IMR-90 (cell line): ENCODE data around the gene CD180. TPM values are rescaled to one million over a fixed set of nuclear protein-coding genes. Genes with fewer than 3 reads are reported as not detected.

Experiments used
- ATAC-seq: fragments of 200-7000 bp; cut with Tn5 transposase; 2 replicates; pipeline ENCODE4 v1.9.1; 2020; ENCODE audit warnings: low read depth, mild to moderate bottlenecking, moderate library complexity
- BruUV-seq: library from RNA; stranded (reverse); fragments of 400-500 nt; replicated peaks from 2 replicates; lab custom pipeline; 2021; lab: Mats Ljungman, UMichigan
- CTCF ChIA-PET: fragments of 300-600 bp; formaldehyde crosslinking; extraction: SDS; loops from one replicate; lab custom pipeline; 2021; ENCODE audit warnings: antibody characterized with exemption; lab: Yijun Ruan, JAX
- POLR2A ChIA-PET: fragments of 300-600 bp; sonication (Branson Sonifier 250); formaldehyde crosslinking; loops from one replicate; lab custom pipeline; 2022; ENCODE audit warnings: antibody characterized with exemption; ENCODE audit not compliant: unreplicated experiment; lab: Charles Lee
- DNase-seq: peaks from one replicate; pipeline ENCODE4 v3.0.0; 2013
- H2AFZ ChIP-seq: replicated peaks from 2 replicates; pipeline ENCODE3; 2013; ENCODE audit warnings: low read length, mild to moderate bottlenecking; ENCODE audit not compliant: poor library complexity
- H2AK5ac ChIP-seq: 2 replicates; pipeline ENCODE4 v1.6.1; 2013; ENCODE audit warnings: low read depth, low read length, inconsistent platforms
- H2AK9ac ChIP-seq: replicated peaks from 2 replicates; pipeline ENCODE3; 2013; ENCODE audit warnings: mild to moderate bottlenecking, low read depth, low read length, moderate library complexity; ENCODE audit not compliant: poor library complexity
- H2BK120ac ChIP-seq: 2 replicates; pipeline ENCODE4 v1.6.1; 2013; ENCODE audit warnings: low read depth, low read length, inconsistent platforms
- H2BK15ac ChIP-seq: 3 replicates; pipeline ENCODE4 v1.6.1; 2013; ENCODE audit warnings: low read depth, low read length, inconsistent platforms
- H2BK20ac ChIP-seq: 2 replicates; pipeline ENCODE4 v1.6.1; 2013; ENCODE audit warnings: low read depth, mild to moderate bottlenecking, inconsistent platforms, low read length, moderate library complexity
- H2BK5ac ChIP-seq: 2 replicates; pipeline ENCODE4 v1.6.1; 2013; ENCODE audit warnings: mild to moderate bottlenecking, low read depth, low read length, inconsistent platforms; ENCODE audit not compliant: poor library complexity, severe bottlenecking
- H3K14ac ChIP-seq: replicated peaks from 2 replicates; pipeline ENCODE4 v1.6.1; 2013; ENCODE audit warnings: low read depth, low read length, inconsistent platforms
- H3K18ac ChIP-seq: 2 replicates; pipeline ENCODE4 v1.6.1; 2013; ENCODE audit warnings: low read depth, low read length, control low read depth
- H3K23ac ChIP-seq: 2 replicates; pipeline ENCODE4 v1.6.1; 2013; ENCODE audit warnings: low read depth, low read length, inconsistent platforms
- H3K27ac ChIP-seq: 2 replicates; pipeline ENCODE4 v1.5.1; 2013; ENCODE audit warnings: mild to moderate bottlenecking, control low read depth, low read length; ENCODE audit not compliant: insufficient read depth
- H3K27me3 ChIP-seq: 2 replicates; pipeline ENCODE4 v1.6.1; 2013; ENCODE audit warnings: low read length; ENCODE audit not compliant: control insufficient read depth, insufficient read depth
- H3K36me3 ChIP-seq: 2 replicates; pipeline ENCODE4 v1.6.1; 2013; ENCODE audit warnings: low read length, mixed read lengths; ENCODE audit not compliant: control insufficient read depth, insufficient read depth
- H3K4ac ChIP-seq: 2 replicates; pipeline ENCODE4 v1.6.1; 2013; ENCODE audit warnings: low read depth, low read length, inconsistent platforms
- H3K4me1 ChIP-seq: 2 replicates; pipeline ENCODE4 v1.6.1; 2013; ENCODE audit warnings: low read length, mixed read lengths; ENCODE audit not compliant: control insufficient read depth, insufficient read depth
- H3K4me2 ChIP-seq: 2 replicates; pipeline ENCODE4 v1.6.1; 2013; ENCODE audit warnings: low read depth, mild to moderate bottlenecking, control low read depth, low read length, moderate library complexity
- H3K4me3 ChIP-seq: 2 replicates; pipeline ENCODE4 v1.5.1; 2013; ENCODE audit warnings: low read depth, mild to moderate bottlenecking, control low read depth, low read length, moderate library complexity; ENCODE audit not compliant: insufficient read depth
- H3K56ac ChIP-seq: 2 replicates; pipeline ENCODE4 v1.6.1; 2013; ENCODE audit warnings: low read length, inconsistent platforms; ENCODE audit not compliant: insufficient read depth; ENCODE audit errors: extremely low read depth
- H3K79me1 ChIP-seq, 2 experiments: 2 replicates each; pipeline ENCODE4 v1.6.1; 2013; ENCODE audit warnings: low read length in 2 of 2, inconsistent platforms in 1 of 2, low read depth in 1 of 2
- H3K9ac ChIP-seq: 2 replicates; pipeline ENCODE4 v1.6.1; 2013; ENCODE audit warnings: low read depth, low read length, control low read depth
- H3K9me1 ChIP-seq: 2 replicates; pipeline ENCODE4 v1.6.1; 2013; ENCODE audit warnings: low read length, inconsistent platforms; ENCODE audit not compliant: insufficient read depth
- H3K9me3 ChIP-seq: 2 replicates; pipeline ENCODE4 v1.6.1; 2013; ENCODE audit warnings: low read length; ENCODE audit not compliant: control insufficient read depth, insufficient read depth
- H4K20me1 ChIP-seq: 2 replicates; pipeline ENCODE4 v1.6.1; 2013; ENCODE audit warnings: low read length, inconsistent platforms; ENCODE audit not compliant: insufficient read depth
- H4K5ac ChIP-seq: 2 replicates; pipeline ENCODE4 v1.6.1; 2013; ENCODE audit warnings: mild to moderate bottlenecking, low read depth, low read length, control low read depth
- H4K8ac ChIP-seq, 2 experiments: 2 replicates each; pipeline ENCODE4 v1.6.1; 2013; ENCODE audit warnings: low read depth in 2 of 2, low read length in 2 of 2, control low read depth in 1 of 2, inconsistent platforms in 1 of 2
- H4K91ac ChIP-seq: 2 replicates; pipeline ENCODE4 v1.6.1; 2013; ENCODE audit warnings: low read depth, low read length, inconsistent platforms; ENCODE audit not compliant: insufficient read depth
- BHLHE40 ChIP-seq: fragments of 150-350 bp; IDR thresholded peaks from 2 replicates; pipeline ENCODE4 v1.6.1; 2016; ENCODE audit warnings: mild to moderate bottlenecking, low read depth, low read length
- CEBPB ChIP-seq: IDR thresholded peaks from 2 replicates; pipeline ENCODE4 v1.6.1; 2012; ENCODE audit warnings: low read depth, low read length, improper control_type of control experiment
- CHD1 ChIP-seq: IDR thresholded peaks from 2 replicates; pipeline ENCODE4 v1.6.1; 2012; ENCODE audit warnings: low read depth, low read length, improper control_type of control experiment
- FOS ChIP-seq: fragments of 150-350 bp; IDR thresholded peaks from 2 replicates; pipeline ENCODE4 v1.6.1; 2016; ENCODE audit warnings: low read depth, low read length
- MAFK ChIP-seq: IDR thresholded peaks from 2 replicates; pipeline ENCODE4 v1.6.1; 2012; ENCODE audit warnings: low read depth, low read length, improper control_type of control experiment
- MAZ ChIP-seq: IDR thresholded peaks from 2 replicates; pipeline ENCODE4 v1.6.1; 2012; ENCODE audit warnings: low read depth, mild to moderate bottlenecking, low read length, improper control_type of control experiment, moderate library complexity, borderline replicate concordance
- MXI1 ChIP-seq: IDR thresholded peaks from 2 replicates; pipeline ENCODE4 v1.6.1; 2012; ENCODE audit warnings: low read depth, mild to moderate bottlenecking, low read length, moderate library complexity, borderline replicate concordance
- NFE2L2 ChIP-seq: fragments of 150-350 bp; IDR thresholded peaks from 2 replicates; pipeline ENCODE4 v1.6.1; 2016; ENCODE audit warnings: low read depth, mild to moderate bottlenecking, low read length
- POLR2A ChIP-seq: IDR thresholded peaks from 2 replicates; pipeline ENCODE4 v1.6.1; 2012; ENCODE audit warnings: mild to moderate bottlenecking, low read depth, low read length
- RAD21 ChIP-seq: IDR thresholded peaks from 2 replicates; pipeline ENCODE4 v1.6.1; 2012; ENCODE audit warnings: low read length, improper control_type of control experiment
- RCOR1 ChIP-seq: IDR thresholded peaks from 2 replicates; pipeline ENCODE4 v1.6.1; 2012; ENCODE audit warnings: mild to moderate bottlenecking, low read length, improper control_type of control experiment; ENCODE audit not compliant: insufficient replicate concordance
- RFX5 ChIP-seq: IDR thresholded peaks from 2 replicates; pipeline ENCODE4 v1.8.0; 2012; ENCODE audit warnings: low read depth, mild to moderate bottlenecking, low read length, moderate library complexity
- SMC3 ChIP-seq: fragments of 150-350 bp; IDR thresholded peaks from 2 replicates; pipeline ENCODE4 v1.6.1; 2016; ENCODE audit warnings: low read depth, mild to moderate bottlenecking, antibody characterized with exemption, low read length, moderate library complexity
- WGBS, 2 experiments: methylation state at CpG; one replicate each; pipeline versions ENCODE4 v1.1.5 to v1.1.7; 2013; ENCODE audit warnings: missing lambda C conversion rate in 2 of 2; ENCODE audit not compliant: insufficient read length in 1 of 2; ENCODE audit errors: extremely low coverage in 2 of 2; 5-methylcytosine and 5-hydroxymethylcytosine counted together
- dilution Hi-C: fragments of 300-500 bp; cut with HindIII; formaldehyde crosslinking; loops from one replicate; pipeline ENCODE4 v1.14.3; 2018; ENCODE audit warnings: low sequenced_read_pairs; ENCODE audit not compliant: unreplicated experiment
- in situ Hi-C: fragments of 300-500 bp; cut with MboI; formaldehyde crosslinking; loops from 3 replicates; pipeline ENCODE4 v1.14.3; 2019; ENCODE audit warnings: low sequenced_read_pairs, inconsistent platforms, mixed read lengths
- intact Hi-C: fragments of 100-400 bp; cut with micrococcal nuclease; formaldehyde crosslinking; loops from 2 replicates; pipeline ENCODE4 v1.10.0; 2022
- polyA plus RNA-seq, 3 experiments: library from polyadenylated mRNA; depleted of rRNA; stranded (reverse); fragments of >200 nt; gene quantifications; 2 replicates each; pipeline ENCODE4 v1.2.3, GENCODE V29; 2012; ENCODE audit warnings: low replicate concordance in 1 of 3
- total RNA-seq: library from RNA; depleted of rRNA; stranded (reverse); fragments of >200 nt; gene quantifications from 2 replicates; pipeline ENCODE4 v1.2.3, GENCODE V29; 2012
- TF ChIP-seq, protein P1 (sequence below): fragments of 150-350 bp; IDR thresholded peaks from 2 replicates; pipeline ENCODE4 v1.6.1; 2016; ENCODE audit warnings: low read depth, mild to moderate bottlenecking, low read length, moderate library complexity, borderline replicate concordance
- TF ChIP-seq, protein P2 (sequence below): fragments of 150-350 bp; IDR thresholded peaks from 2 replicates; pipeline ENCODE4 v1.6.1; 2017; ENCODE audit warnings: mild to moderate bottlenecking, antibody characterized with exemption, low read length, low read depth
- TF ChIP-seq, protein P3 (sequence below): conservative IDR thresholded peaks from 2 replicates; pipeline ENCODE4 v1.5.1; 2012; ENCODE audit warnings: mild to moderate bottlenecking, low read depth, low read length, improper control_type of control experiment

The CD180 gene
- total and polyA plus RNA-seq, 2 of the 4 experiments (the other 2 are of a cell fraction) = not detected

DNA sequence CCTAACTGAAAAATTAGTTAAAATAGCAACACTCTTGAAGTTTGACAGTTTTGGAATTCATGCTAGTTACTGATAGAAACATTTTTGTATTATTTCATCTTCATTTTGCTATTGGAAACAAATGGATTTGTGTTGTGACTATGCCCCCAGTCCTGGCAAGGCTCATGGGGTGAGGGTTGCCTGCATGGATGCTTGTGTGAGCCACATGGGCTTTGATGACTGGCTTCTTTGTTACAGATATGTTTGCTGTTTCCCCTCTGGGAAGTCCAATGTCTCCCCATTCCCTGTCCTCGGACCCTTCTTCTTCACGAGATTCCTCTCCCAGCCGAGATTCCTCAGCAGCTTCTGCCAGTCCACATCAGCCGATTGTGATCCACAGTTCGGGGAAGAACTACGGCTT, 44.2 kb downstream of the CD180 start:
- no peak overlapping the region for H2AK9ac ChIP-seq
- 82% methylated on average over 3 of the region's 6 CpGs; no CpG with 5 or more reads in 1 of the 2 experiments for WGBS, 2 experiments

More for the DNA sequence above, 44.2 kb downstream of the CD180 start:
- CTCF ChIA-PET = interaction anchor here (1.0 kb wide), 1 partner anchor 165 kb away, joined by 4 read pairs; no protein-coding TSS in a partner anchor
- POLR2A ChIA-PET = no interaction called here
- H3K9me3 ChIP-seq = no peaks in the 10 kb centered on the region
- in situ Hi-C loops = loop anchor here (5.0 kb wide), 1 partner anchor 340 kb away; no protein-coding TSS in a partner anchor
- no peak overlapping the region for H2AFZ ChIP-seq
- no peak overlapping the region for H3K18ac ChIP-seq
- H3K27ac ChIP-seq = no peak overlapping the region
- H4K20me1 ChIP-seq = no peaks in the 10 kb centered on the region
- no peak overlapping the region for H3K23ac ChIP-seq
- H3K27me3 ChIP-seq = no peaks in the 10 kb centered on the region
- no peak overlapping the region for H2BK15ac ChIP-seq
- intact Hi-C loops = loop anchor here (5.0 kb wide), 2 partner anchors 150 to 845 kb away; no protein-coding TSS in a partner anchor
- H3K4me3 ChIP-seq = no peak overlapping the region
- ATAC-seq (no peak), DNase-seq (no peak)
- H4K8ac ChIP-seq = no peak overlapping the region
- H4K5ac ChIP-seq = no peak overlapping the region
- peaks cover 11% of the 10 kb centered on the region for H3K36me3 ChIP-seq
- no peak overlapping the region for H2BK20ac ChIP-seq
- dilution Hi-C loops = no loop called here
- H3K14ac ChIP-seq = no peak overlapping the region
- peaks cover 2% of the 10 kb centered on the region; the same call in 1 of the 2 replicates for H3K4me1 ChIP-seq
- no peak overlapping the region for H3K4ac ChIP-seq
- no TSS peak for BruUV-seq
- no peak overlapping the region for H2BK120ac ChIP-seq
- no peak overlapping the region for H4K91ac ChIP-seq
- peaks cover 3% of the 10 kb centered on the region for H3K9me1 ChIP-seq
- H3K79me1 ChIP-seq = no peaks in the 10 kb centered on the region; a peak in 1 of 4 replicates
- no peak overlapping the region for H3K9ac ChIP-seq
- no peak overlapping the region for H2AK5ac ChIP-seq
- no peak overlapping the region for H2BK5ac ChIP-seq
- H3K56ac ChIP-seq = no peak overlapping the region
- no peak for TF ChIP-seq SMC3
- no peak for TF ChIP-seq MAZ
- TF ChIP-seq MAFK = no peak
- no peak for TF ChIP-seq NFE2L2
- no peak for TF ChIP-seq MXI1
- TF ChIP-seq CHD1 = no peak
- no peak for TF ChIP-seq CEBPB
- TF ChIP-seq, protein P1, sequence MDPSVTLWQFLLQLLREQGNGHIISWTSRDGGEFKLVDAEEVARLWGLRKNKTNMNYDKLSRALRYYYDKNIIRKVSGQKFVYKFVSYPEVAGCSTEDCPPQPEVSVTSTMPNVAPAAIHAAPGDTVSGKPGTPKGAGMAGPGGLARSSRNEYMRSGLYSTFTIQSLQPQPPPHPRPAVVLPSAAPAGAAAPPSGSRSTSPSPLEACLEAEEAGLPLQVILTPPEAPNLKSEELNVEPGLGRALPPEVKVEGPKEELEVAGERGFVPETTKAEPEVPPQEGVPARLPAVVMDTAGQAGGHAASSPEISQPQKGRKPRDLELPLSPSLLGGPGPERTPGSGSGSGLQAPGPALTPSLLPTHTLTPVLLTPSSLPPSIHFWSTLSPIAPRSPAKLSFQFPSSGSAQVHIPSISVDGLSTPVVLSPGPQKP = no peak
- no peak for TF ChIP-seq POLR2A
- TF ChIP-seq, protein P2, sequence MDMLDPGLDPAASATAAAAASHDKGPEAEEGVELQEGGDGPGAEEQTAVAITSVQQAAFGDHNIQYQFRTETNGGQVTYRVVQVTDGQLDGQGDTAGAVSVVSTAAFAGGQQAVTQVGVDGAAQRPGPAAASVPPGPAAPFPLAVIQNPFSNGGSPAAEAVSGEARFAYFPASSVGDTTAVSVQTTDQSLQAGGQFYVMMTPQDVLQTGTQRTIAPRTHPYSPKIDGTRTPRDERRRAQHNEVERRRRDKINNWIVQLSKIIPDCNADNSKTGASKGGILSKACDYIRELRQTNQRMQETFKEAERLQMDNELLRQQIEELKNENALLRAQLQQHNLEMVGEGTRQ = no peak
- TF ChIP-seq RCOR1 = no peak
- TF ChIP-seq, protein P3, sequence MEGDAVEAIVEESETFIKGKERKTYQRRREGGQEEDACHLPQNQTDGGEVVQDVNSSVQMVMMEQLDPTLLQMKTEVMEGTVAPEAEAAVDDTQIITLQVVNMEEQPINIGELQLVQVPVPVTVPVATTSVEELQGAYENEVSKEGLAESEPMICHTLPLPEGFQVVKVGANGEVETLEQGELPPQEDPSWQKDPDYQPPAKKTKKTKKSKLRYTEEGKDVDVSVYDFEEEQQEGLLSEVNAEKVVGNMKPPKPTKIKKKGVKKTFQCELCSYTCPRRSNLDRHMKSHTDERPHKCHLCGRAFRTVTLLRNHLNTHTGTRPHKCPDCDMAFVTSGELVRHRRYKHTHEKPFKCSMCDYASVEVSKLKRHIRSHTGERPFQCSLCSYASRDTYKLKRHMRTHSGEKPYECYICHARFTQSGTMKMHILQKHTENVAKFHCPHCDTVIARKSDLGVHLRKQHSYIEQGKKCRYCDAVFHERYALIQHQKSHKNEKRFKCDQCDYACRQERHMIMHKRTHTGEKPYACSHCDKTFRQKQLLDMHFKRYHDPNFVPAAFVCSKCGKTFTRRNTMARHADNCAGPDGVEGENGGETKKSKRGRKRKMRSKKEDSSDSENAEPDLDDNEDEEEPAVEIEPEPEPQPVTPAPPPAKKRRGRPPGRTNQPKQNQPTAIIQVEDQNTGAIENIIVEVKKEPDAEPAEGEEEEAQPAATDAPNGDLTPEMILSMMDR = no peak
- TF ChIP-seq RAD21 = no peak
- no peak for TF ChIP-seq RFX5
- no peak for TF ChIP-seq BHLHE40
- no peak for TF ChIP-seq FOS
- H3K4me2 ChIP-seq = no peak overlapping the region
